H7 (cell line): ENCODE results near the gene CTNNBIP1. TPM values are rescaled to one million over a fixed set of nuclear protein-coding genes. Genes with fewer than 3 reads are reported as not detected.
"Not testable (repeated sequence)": the region's sequence is repeated elsewhere in the genome, so short reads cannot be mapped to it uniquely, and the experiment has no call there.

Experiments
- DNase-seq: peaks from one replicate; pipeline ENCODE4 v3.0.0; 2012
- H3K27me3 ChIP-seq: 2 replicates; pipeline ENCODE4 v1.6.0; 2011; ENCODE audit warnings: mild to moderate bottlenecking, low read length; ENCODE audit not compliant: control insufficient read depth, insufficient read depth
- H3K36me3 ChIP-seq: replicated peaks from 2 replicates; pipeline ENCODE4 v1.5.1; 2011; ENCODE audit warnings: low read length; ENCODE audit not compliant: control insufficient read depth, insufficient read depth
- H3K4me3 ChIP-seq: 2 replicates; pipeline ENCODE4 v1.5.1; 2011; ENCODE audit warnings: low read depth, mild to moderate bottlenecking, control low read depth, low read length, moderate library complexity; ENCODE audit not compliant: insufficient read depth
- total RNA-seq: library from RNA; depleted of rRNA; stranded (reverse); fragments of >200 nt; shearing (Covaris generic); gene quantifications from 2 replicates; pipeline ENCODE4 v1.2.3, GENCODE V29; 2014; rRNA removed

The CTNNBIP1 gene
- total RNA-seq, 1 experiment from 2014 or later, result 78.8 TPM

DNA sequence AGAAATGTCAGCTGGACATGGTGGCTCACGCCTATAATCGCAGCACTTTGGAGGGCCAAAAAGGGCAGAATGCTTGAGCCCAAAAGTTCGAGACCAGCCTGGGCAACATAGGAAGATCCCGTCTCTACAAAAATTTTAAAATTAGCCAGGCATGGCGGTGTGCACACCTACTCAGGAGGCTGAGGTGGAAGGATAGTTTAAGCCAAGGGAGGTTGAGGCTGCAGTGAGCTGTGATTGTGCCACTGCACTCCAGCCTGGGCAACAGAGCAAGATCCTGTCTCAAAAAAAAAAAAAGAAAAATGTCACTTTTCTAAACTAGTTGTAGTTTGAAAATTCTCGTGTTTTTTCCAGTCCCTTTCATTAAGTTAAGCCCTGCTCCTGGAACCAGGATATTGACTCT lies 95.5 kb downstream of the CTNNBIP1 start:
- Histone ChIP-seq H3K36me3 (no peaks in the 10 kb centered on the region), H3K4me3 (no peak overlapping the region), H3K27me3 (no peaks in the 10 kb centered on the region)
- DNase-seq, result no peak

DNA sequence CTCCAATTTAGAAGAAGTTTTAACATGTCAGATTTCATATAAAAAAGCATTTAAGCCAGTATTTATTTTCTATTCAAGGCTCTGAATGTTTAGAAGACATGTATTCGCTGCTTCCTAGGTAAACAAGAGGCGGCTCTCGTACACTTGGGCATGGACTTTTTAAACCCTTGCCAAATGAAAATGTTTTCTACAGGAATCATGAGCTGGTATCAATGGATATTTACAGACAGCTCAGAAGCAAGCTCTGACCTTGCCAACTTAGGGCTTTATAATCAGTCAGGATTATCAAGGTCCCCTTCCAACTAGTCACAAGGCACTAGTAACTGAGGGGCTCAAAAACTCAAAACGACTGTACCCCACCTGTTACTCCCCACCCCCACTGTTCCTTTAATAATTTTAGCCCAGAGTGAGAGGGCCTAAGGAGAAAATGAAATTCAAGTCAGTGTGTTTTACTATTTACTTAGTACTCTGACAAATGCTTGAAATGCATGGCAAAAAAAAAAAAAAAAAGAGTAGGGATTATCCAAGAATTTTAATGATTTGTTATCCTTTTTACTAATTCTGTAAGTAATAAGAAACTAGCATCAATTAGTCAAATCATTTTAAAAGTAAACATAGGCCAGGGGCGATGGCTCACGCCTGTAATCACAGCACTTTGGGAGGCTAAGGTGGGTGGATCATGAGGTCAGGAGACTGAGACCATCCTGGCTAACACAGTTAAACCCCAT lies 98.7 kb downstream of the CTNNBIP1 start:
- Histone ChIP-seq H3K36me3 (no peaks in the 10 kb centered on the region), H3K27me3 (no peaks in the 10 kb centered on the region), H3K4me3 (no peak overlapping the region)
- DNase-seq, result no peak

DNA sequence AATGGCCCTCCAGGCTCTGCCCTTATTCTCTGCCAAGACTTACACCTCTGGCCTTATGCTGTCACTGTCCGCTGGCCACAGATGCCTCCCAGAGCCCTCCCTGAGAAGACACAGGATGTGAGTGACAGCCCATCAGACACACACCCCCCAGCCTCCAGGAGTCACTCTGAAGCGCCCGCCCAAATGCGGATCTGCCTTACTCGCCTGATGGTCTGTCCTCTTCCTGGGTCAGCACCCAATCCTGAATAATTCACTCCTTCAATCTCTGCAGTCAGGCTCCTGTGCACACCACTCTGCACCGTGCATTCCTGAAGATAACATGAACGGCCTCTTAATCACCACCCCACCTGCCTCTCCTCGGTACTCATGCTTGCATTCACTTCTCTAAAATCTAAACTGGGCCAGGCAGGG lies 101.0 kb downstream of the CTNNBIP1 start:
- DNase-seq, result no peak

DNA sequence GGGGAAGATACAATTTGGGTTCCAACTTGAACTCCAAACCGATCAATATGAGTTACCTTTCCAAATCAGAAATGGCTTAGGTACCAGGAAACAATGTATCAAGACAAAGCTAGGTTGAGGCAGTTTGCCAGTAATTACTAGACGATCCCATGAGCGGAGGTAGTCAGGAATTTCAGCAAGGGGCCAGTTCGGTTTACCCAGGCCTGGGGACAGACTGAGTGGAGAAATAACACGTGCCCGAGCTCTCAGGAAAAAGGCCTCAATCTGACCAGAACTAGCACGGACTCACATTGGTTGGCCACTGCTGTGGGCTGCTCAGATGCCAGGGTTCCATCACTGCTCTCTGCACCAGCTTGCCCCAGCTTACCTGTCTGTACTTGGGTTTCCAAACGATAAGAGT lies 101.6 kb downstream of the CTNNBIP1 start:
- no peak for DNase-seq
- no peaks in the 10 kb centered on the region for H3K27me3 ChIP-seq
- H3K36me3 ChIP-seq, result no peaks in the 10 kb centered on the region
- H3K4me3 ChIP-seq, result no peak overlapping the region

More for the DNA sequence above, 101.0 kb downstream of the CTNNBIP1 start:
- Histone ChIP-seq H3K27me3 (no peaks in the 10 kb centered on the region), H3K4me3 (no peak overlapping the region), H3K36me3 (no peaks in the 10 kb centered on the region)

DNA sequence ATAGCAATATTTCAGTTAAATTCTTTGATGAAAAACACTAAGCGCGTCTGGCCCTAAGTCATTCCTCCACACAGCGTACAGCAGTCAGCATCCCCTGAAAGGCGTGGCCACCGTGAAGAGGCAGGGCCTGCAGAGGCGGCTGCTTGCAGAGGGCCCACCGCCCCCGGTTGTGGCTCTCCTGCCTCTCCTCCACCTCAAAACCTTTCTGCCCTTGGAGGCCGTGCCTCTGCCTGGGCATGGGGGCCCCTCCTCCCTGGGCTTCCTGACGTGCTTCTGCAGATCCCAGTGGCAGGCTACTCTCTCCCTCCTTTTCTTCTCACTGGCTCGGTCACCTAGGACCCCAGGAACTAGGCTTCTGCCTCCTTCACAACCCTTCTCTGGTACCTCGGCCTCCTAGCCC lies 102.5 kb downstream of the CTNNBIP1 start:
- H3K4me3 ChIP-seq, result no peak overlapping the region
- H3K36me3 ChIP-seq, result no peaks in the 10 kb centered on the region
- DNase-seq, result peak; percentile 65
- no peaks in the 10 kb centered on the region for H3K27me3 ChIP-seq

DNA sequence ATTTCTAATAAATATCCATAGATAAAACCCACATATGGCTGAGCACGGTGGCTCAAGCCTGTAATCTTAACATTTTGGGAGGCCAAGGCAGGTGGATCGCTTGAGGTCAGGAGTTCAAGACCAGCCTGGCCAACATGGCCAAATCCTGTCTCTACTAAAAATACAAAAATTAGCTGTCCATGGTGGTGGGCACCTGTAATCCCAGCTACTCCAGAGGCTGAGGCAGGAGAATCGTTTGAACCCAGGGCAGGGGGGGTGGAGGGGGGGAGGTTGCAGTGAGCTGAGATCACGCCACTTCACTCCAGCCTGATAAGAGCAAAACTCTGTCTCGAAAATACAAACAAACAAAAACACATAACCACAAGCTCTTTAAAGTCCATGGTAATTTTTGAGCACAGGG lies 104.1 kb downstream of the CTNNBIP1 start:
- H3K36me3 ChIP-seq, H3K4me3 ChIP-seq, H3K27me3 ChIP-seq, DNase-seq: not testable (repeated sequence)

DNA sequence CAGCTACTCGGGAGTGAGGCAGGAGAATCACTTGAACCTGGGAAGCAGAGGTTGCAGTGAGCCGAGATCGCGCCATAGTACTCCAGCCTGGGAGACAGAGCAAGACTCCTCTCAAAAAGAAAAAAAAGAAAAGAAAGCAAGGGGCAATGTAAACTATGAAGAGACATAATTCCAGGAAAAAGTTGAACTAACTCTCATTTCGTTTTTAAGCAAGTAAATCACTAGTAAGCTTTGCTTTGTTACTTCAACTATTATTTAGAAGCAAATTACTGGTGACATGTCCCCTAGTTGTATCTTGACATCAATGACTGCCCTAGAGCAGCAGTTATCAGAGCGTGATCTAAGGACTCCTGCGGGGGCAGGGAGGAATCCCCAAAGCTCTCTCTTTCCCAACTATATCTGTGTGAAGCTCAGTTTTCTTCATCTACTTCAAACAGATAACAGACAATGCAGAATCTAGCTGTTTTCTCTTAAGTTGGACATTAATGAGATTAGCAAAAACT lies 105.0 kb downstream of the CTNNBIP1 start:
- H3K27me3 ChIP-seq, result no peaks in the 10 kb centered on the region
- DNase-seq, result no peak
- no peaks in the 10 kb centered on the region for H3K36me3 ChIP-seq
- H3K4me3 ChIP-seq, result no peak overlapping the region

DNA sequence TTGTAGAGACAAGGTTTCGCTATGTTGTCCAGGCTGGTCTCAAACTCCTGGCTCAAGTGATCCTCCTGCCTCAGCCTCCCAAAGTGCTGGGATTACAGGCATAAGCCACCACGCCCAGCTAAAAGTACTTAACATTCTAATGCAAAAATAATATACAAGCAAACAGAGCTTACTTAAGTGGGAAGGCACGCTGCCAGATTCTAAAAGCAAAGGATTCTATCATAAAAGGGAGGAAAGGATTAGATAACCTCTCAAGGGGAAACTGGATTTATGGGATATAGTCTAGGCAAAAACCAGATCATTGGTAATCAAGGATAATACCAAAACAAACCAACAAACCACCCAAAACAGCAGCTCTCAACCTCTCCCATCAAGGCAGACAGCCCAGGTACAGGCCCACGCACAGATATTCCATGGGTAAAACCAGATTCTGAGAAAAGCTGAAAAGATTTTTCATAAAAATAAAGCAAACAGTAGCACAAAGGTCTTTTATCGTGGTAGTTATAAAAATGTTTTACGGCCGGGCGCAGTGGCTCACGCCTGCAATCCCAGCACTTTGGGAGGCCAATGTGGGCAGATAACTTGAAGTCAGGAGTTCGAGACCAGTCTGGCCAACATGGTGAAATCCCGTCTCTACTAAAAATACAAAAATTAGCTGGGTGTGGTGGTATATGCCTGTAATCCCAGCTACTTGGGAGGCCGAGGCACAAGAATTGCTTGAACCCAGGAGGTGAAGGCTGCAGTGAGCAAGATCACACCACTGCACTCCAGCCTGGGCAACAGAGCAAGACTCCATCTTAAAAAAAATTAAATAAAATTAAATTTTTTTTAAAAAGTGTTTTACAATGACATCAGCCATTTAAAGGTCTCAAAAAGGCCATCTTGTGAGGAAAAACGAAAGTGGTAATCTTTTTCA lies 106.8 kb downstream of the CTNNBIP1 start:
- DNase-seq, H3K27me3 ChIP-seq, H3K36me3 ChIP-seq, H3K4me3 ChIP-seq: not testable (repeated sequence)

DNA sequence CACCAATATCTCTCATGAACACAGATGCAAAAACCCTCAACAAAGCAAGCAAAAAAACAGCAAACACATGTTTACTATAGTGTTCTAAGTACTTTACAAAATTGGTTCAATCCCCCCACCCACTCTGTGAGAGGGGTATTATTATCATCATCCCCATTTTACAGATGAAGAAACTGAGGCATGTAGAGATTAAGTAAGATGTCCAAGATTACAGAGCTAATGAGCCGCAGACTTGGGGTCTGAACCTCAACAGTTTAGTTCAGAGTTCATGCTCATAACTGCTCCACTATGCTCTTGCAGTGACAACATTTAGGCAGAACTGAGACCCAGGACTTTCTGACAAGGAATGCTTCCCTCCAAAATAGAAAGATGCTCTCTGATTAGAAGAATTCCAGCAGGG lies 108.2 kb downstream of the CTNNBIP1 start:
- Histone ChIP-seq H3K27me3 (no peaks in the 10 kb centered on the region), H3K36me3 (no peaks in the 10 kb centered on the region), H3K4me3 (no peak overlapping the region)
- DNase-seq, result no peak

Other genes with a start within 250 kb of the CTNNBIP1 start
- 100 and 127 TPM in 2 replicates for gene CLSTN1, start 86.3 kb downstream of the CTNNBIP1 start, total RNA-seq
- gene LZIC, start 33.1 kb upstream of the CTNNBIP1 start, total RNA-seq, result 20.9 and 34.9 TPM in 2 replicates
- 5.7 and 6.4 TPM in 2 replicates for gene NMNAT1, start 33.2 kb upstream of the CTNNBIP1 start, total RNA-seq
- 1.1 and 1.7 TPM in 2 replicates for gene RBP7, start 87.0 kb upstream of the CTNNBIP1 start, total RNA-seq
- 88.1 and 91.5 TPM in 2 replicates for gene UBE4B, start 122.7 kb upstream of the CTNNBIP1 start, total RNA-seq